Fibroblast of lung (primary cell): Measurements from ENCODE around the gene CD82.

Experiments
- EZH2 ChIP-seq: IDR thresholded peaks from 2 replicates; pipeline ENCODE4 v1.5.1; 2012; ENCODE audit warnings: low read length, control low read depth, mild to moderate bottlenecking; ENCODE audit errors: missing control alignments
- TF ChIP-seq, protein P1 (sequence below), 2 donors: IDR thresholded peaks in 1 of 2; conservative IDR thresholded peaks in 1 of 2; 1 replicate in 1 of 2; 2 replicates in 1 of 2; pipeline ENCODE4 v1.5.1; 2011 to 2012; ENCODE audit warnings: low read length in 2 of 2, control low read depth in 1 of 2, inconsistent platforms in 1 of 2, low read depth in 1 of 2, mild to moderate bottlenecking in 1 of 2

DNA sequence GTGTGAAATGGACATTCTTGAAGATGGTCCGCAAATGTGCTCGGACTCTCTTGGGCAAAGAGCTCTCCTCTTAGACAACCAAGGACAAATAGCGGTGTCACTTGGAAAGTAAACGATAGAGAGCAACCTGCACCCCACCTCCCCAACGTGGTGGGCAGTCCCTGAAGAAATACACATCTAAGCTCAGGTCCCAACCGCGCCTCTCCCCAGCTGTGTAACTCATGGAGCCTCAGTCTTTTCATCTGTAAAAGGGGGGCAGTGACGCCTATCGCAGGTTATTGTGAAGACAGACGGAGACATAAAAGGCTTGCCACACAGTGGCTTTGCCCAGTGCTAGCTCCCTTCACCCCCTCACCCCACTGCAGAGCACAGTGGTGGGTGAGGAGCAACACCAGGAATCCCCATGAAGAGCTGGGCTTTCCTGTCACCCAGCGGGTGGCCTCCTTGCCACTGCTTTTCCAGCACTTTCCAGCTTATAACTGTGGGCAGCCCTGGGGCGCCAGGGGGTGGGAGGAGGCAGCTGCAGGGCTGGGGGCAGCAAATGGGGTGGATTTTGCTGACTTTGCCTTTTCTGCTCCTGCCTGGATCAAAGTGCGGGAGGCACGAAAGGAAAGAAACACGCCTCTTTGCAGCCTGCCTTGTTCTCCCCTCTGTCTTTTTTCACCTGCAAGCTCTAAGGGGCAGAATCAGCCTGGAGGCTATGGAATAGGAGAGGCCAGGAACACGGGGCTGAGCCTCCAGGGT is 87.6 kb downstream of the CD82 start:
- TF ChIP-seq, protein P1, sequence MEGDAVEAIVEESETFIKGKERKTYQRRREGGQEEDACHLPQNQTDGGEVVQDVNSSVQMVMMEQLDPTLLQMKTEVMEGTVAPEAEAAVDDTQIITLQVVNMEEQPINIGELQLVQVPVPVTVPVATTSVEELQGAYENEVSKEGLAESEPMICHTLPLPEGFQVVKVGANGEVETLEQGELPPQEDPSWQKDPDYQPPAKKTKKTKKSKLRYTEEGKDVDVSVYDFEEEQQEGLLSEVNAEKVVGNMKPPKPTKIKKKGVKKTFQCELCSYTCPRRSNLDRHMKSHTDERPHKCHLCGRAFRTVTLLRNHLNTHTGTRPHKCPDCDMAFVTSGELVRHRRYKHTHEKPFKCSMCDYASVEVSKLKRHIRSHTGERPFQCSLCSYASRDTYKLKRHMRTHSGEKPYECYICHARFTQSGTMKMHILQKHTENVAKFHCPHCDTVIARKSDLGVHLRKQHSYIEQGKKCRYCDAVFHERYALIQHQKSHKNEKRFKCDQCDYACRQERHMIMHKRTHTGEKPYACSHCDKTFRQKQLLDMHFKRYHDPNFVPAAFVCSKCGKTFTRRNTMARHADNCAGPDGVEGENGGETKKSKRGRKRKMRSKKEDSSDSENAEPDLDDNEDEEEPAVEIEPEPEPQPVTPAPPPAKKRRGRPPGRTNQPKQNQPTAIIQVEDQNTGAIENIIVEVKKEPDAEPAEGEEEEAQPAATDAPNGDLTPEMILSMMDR (conservative IDR thresholded peaks at IDR 0.05 in 1 of 2, IDR thresholded peaks at IDR 0.05 in 1 of 2; ENCODE audit: low read depth in 1 of 2, low read length in 2 of 2) = no peak
- no peak for TF ChIP-seq EZH2
